Measurements from ENCODE around the gene SETDB1.

The SETDB1 gene

GRCh38 chr1:151011154-151011850 lies 85.1 kb downstream of the SETDB1 start:
- DNase-seq: no peak
- in situ Hi-C loops (cut with HindIII; ENCODE audit: low pct_ligation_motif_present, low pct_unique_long_range_greater_than_20kb, low sequenced_read_pairs): no loop called here

GRCh38 chr1:151012684-151013471 lies 86.7 kb downstream of the SETDB1 start:
- in situ Hi-C loops (cut with HindIII; ENCODE audit: low pct_ligation_motif_present, low pct_unique_long_range_greater_than_20kb, low sequenced_read_pairs): no loop called here
- no peak for DNase-seq

GRCh38 chr1:151013518-151013917 lies 87.4 kb downstream of the SETDB1 start:
- DNase-seq: peak; percentile 56
- in situ Hi-C loops (cut with HindIII; ENCODE audit: low pct_ligation_motif_present, low pct_unique_long_range_greater_than_20kb, low sequenced_read_pairs): no loop called here

Data from ACHN (cell line).